HL-60 (cell line): ENCODE data around the gene MBLAC1.

Experiments used
- DNase-seq, 2 experiments: peaks; one replicate each; pipeline ENCODE4 v3.0.0-alpha.2; 2010 to 2020; ENCODE audit warnings: low read depth in 1 of 2, low spot score in 1 of 2
- H3K27ac ChIP-seq: fragments of 250-450 bp; sonication (Bioruptor Pico); replicated peaks from 2 replicates; pipeline ENCODE4 v1.5.1; 2020; ENCODE audit warnings: mild to moderate bottlenecking, moderate library complexity
- H3K27me3 ChIP-seq: fragments of 250-450 bp; sonication (Bioruptor Pico); 2 replicates; pipeline ENCODE4 v1.5.1; 2021; ENCODE audit warnings: mild to moderate bottlenecking, moderate library complexity; ENCODE audit not compliant: insufficient read depth, poor library complexity, severe bottlenecking
- H3K4me3 ChIP-seq: replicated peaks from 2 replicates; pipeline ENCODE4 v1.5.1; 2011; ENCODE audit warnings: mild to moderate bottlenecking, control low read depth, low read length; ENCODE audit not compliant: insufficient read depth
- GABPA ChIP-seq: IDR thresholded peaks from 2 replicates; pipeline ENCODE4 v1.6.1; 2012; ENCODE audit warnings: low read depth
- POLR2AphosphoS5 ChIP-seq: IDR thresholded peaks from 2 replicates; pipeline ENCODE4 v1.6.1; 2012; ENCODE audit warnings: low read depth
- SPI1 ChIP-seq: IDR thresholded peaks from 2 replicates; pipeline ENCODE4 v1.6.1; 2012; ENCODE audit warnings: low read depth, mild to moderate bottlenecking, borderline replicate concordance
- TF ChIP-seq, protein P1 (sequence below): IDR thresholded peaks from one replicate; pipeline ENCODE4 v1.5.1; 2011; ENCODE audit warnings: low read length, control low read depth, inconsistent platforms; ENCODE audit not compliant: insufficient read depth
- TF ChIP-seq, protein P2 (sequence below): IDR thresholded peaks from 2 replicates; pipeline ENCODE4 v1.6.1; 2012; ENCODE audit warnings: low read depth; ENCODE audit not compliant: insufficient replicate concordance

MBLAC1 gene

DNA sequence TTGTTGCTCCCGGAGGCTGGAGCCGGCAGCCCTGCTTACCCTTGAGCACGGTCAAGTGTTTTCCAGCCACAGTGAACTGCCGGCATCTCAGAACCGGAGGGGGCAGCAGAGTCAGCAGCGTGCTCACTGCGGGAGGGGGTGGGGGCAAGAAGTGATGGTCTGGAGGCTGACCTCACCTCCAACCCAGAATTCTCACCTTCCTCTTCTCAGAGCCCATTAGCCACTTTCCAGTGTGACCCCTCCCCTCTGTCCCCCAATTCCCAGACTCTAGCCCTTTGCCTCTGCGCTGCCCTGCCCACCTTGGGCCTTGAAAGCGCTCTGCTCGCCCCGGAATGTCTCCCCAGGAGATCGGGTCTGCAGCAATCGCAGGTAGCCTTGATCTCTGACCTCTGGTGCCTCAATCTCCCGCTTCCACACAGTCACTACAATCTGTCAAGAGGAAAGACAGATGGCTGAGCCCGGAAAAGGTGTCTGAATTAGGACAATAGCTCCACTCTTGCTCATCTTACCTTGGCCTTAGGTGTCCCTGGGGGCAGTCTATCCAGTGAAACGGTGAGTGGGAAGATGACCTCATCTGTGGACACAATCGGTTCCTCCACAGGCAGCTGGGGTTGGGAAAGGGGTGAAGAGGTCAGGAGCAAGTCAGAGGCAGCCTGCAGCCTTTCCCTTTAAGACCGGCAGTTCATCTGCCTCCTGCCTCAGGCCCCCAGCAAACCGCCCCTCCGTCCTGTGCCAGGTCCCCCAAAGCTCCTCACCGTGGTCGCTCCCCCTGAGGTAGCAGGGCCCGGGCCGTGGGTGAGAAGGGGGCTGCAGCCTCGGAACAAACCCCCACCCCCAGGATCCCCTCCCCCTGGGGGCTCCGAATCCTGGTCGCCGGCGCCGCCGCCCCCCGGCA, 30.8 kb downstream of the MBLAC1 start:
- Histone ChIP-seq H3K4me3 (peak overlapping the region; percentile 79), H3K27ac (peak overlapping the region; percentile 65)
- peak; percentile 50 to 59 for DNase-seq

DNA sequence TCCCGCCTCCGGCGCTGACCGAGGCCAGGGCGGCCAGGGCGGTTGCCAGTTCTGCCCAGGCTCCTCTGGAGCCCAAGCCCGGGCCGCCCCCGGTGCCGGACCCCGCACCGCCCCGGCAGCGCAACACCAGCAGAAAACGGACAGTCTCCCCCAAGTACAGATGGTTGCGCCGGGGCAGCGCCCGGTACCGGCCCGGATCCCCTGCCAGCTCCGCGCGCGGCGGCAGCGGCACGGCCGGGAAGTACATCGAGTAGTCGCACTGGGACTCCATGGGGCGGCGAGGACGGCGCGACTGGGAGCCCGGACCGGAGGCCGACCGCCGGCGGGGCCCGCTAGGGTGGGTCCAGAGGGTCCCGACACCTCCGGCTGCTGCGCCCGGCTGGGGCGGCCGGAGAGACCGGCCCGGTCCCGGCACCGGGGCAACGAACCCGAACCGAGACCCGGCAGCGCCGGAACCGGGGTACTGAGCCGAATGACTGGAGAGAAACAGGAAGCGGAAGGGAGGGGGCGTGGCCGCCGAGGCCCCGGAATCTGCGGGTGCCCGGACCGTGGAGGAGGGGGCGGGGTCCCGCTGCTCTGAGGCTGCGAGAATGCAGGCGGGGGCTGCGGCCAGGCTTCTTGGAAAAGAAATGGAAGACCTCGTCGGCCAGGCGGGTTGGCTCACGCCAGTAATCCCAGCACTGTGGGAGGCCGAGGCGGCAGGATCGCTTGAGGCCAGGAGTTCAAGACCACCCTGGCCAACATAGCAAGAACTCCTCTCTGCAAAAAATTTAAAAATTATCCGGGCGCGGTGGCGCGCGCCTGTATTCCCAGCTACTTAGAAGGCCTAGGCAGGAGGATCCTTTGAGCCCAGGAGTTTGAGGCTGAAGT, 31.7 kb downstream of the MBLAC1 start, which contains the start of gene TRAPPC14:
TRAPPC14 (minus strand) TSS at position 495 of the 870 bp plus-strand sequence; CDS start at position 271, 224 bp downstream.
- Histone ChIP-seq H3K27ac (peak within 1 kb of the TSS; percentile 65), H3K27me3 (no peaks in the 10 kb centered on the region), H3K4me3 (peak within 1 kb of the TSS; percentile 79)
- peak; percentile 65 to 93 for DNase-seq
- TF ChIP-seq, protein P1, sequence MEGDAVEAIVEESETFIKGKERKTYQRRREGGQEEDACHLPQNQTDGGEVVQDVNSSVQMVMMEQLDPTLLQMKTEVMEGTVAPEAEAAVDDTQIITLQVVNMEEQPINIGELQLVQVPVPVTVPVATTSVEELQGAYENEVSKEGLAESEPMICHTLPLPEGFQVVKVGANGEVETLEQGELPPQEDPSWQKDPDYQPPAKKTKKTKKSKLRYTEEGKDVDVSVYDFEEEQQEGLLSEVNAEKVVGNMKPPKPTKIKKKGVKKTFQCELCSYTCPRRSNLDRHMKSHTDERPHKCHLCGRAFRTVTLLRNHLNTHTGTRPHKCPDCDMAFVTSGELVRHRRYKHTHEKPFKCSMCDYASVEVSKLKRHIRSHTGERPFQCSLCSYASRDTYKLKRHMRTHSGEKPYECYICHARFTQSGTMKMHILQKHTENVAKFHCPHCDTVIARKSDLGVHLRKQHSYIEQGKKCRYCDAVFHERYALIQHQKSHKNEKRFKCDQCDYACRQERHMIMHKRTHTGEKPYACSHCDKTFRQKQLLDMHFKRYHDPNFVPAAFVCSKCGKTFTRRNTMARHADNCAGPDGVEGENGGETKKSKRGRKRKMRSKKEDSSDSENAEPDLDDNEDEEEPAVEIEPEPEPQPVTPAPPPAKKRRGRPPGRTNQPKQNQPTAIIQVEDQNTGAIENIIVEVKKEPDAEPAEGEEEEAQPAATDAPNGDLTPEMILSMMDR = no peak
- TF ChIP-seq, protein P2, sequence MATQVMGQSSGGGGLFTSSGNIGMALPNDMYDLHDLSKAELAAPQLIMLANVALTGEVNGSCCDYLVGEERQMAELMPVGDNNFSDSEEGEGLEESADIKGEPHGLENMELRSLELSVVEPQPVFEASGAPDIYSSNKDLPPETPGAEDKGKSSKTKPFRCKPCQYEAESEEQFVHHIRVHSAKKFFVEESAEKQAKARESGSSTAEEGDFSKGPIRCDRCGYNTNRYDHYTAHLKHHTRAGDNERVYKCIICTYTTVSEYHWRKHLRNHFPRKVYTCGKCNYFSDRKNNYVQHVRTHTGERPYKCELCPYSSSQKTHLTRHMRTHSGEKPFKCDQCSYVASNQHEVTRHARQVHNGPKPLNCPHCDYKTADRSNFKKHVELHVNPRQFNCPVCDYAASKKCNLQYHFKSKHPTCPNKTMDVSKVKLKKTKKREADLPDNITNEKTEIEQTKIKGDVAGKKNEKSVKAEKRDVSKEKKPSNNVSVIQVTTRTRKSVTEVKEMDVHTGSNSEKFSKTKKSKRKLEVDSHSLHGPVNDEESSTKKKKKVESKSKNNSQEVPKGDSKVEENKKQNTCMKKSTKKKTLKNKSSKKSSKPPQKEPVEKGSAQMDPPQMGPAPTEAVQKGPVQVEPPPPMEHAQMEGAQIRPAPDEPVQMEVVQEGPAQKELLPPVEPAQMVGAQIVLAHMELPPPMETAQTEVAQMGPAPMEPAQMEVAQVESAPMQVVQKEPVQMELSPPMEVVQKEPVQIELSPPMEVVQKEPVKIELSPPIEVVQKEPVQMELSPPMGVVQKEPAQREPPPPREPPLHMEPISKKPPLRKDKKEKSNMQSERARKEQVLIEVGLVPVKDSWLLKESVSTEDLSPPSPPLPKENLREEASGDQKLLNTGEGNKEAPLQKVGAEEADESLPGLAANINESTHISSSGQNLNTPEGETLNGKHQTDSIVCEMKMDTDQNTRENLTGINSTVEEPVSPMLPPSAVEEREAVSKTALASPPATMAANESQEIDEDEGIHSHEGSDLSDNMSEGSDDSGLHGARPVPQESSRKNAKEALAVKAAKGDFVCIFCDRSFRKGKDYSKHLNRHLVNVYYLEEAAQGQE = no peak
- TF ChIP-seq POLR2AphosphoS5 (peak; percentile 36), SPI1 (peak; percentile 79), GABPA (peak; percentile 81)

More for the DNA sequence above, 30.8 kb downstream of the MBLAC1 start:
- no peaks in the 10 kb centered on the region for H3K27me3 ChIP-seq
- TF ChIP-seq, protein P1 = no peak
- TF ChIP-seq POLR2AphosphoS5 (no peak), SPI1 (no peak), GABPA (no peak)
- TF ChIP-seq, protein P2 = no peak

DNA sequence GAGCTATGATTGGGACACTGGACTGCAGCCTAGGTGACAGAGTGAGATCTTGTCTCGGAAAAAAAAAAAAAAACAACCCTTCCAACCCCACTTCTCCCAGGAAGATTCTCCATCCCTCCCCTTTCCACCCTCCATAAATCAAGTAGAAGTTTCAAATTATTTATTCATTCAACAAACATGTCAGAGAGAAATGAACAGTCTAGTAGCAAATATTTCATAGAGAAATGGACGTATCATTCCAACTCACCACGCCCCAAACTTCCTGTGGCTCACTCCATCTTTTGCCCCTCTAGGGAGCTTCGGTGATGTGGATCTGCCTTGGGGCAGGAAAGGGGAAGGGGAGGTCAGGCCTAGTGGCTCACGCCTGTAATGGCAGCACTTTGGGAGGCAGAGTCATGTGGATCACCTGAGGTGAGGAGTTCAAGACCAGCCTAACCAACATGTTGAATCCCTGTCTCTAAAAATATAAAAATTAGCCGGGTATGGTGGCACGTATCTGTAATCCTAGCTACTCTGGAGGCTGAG, 32.4 kb downstream of the MBLAC1 start:
- Histone ChIP-seq H3K4me3 (peak overlapping the region; percentile 79), H3K27ac (peak overlapping the region; percentile 65), H3K27me3 (no peaks in the 10 kb centered on the region)
- peak in 1 of 2 experiments; percentile 43 for DNase-seq
- TF ChIP-seq GABPA = no peak
- TF ChIP-seq POLR2AphosphoS5 = no peak
- TF ChIP-seq, protein P2 = no peak
- TF ChIP-seq, protein P1 = no peak
- TF ChIP-seq SPI1 = no peak
